Measurements from ENCODE around the gene ARF4.
"Not testable (repeated sequence)": the region's sequence is repeated elsewhere in the genome, so short reads cannot be mapped to it uniquely, and the experiment has no call there.

Gene ARF4

DNA sequence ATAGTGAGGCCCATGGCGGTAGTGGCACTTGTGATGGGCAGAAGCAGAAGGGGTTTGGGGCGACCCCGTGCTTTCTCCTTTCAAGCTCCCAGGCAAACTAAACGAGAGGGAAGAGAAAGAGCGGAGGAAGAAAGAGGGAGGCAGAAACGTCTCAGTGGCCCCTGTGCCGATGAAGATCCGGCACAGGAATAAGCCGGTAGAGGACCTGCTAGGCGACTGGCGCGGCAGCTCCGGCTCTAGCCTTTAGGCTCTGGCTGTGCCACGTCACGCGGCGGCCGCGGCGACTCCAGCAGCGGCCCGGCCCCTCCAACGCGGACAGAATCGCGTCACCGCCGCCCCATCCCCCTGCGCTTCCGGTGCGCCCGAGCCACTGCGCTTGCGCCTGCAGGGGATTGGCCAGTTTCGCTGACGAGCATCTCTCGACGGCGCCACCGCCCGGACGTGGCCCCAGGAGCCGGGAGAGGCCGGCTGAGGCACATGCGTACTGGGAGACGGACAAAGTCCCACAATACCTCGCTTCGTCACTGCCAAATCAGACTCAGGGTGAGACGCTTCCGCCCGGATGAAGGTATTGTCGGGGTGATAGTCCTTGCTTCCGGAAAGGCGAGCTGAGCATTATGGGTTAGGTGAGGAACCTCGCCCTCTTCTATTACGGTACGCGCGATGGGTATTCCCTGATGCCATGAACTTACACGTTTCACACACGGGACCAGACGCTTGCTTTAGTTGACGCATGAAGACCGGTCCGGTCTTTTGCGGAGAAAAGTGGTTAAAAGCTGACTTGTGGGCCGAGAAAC is at the start of gene ARF4:
Gene ARF4 (minus strand): TSS at position 218 of the 797 bp plus-strand sequence. CDS start 204 bp downstream, at position 14.
- peak; percentile 94 to 95 for DNase-seq

GRCh38 chr3:57646723-57647122 is 49.6 kb upstream of the ARF4 start:
- DNase-seq, result peak in 1 of 2 experiments; percentile 5

- DNase-seq, result no peak
Measured at GRCh38 chr3:57644740-57645139, 47.6 kb upstream of the ARF4 start.

- DNase-seq, result no peak
Measured at GRCh38 chr3:57637391-57637790, 40.2 kb upstream of the ARF4 start.

DNA sequence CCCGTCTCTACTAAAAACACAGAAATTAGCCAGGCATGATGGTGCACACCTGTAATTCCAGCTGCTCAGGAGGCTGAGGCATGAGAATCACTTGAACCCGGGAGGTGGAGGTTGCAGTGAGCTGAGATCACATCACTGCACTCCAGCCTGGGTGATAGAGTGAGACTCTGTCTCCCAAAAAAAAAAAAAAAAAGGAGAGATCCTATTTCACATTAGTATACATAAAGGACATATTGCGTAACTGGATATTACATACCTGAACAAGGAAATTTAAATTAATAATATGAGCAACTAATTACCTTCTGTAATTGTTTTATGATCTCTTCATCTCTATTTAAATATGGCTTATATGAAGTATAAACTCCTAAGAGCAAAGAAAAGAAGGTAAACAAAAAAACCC is 37.1 kb upstream of the ARF4 start:
- DNase-seq, result not testable (repeated sequence)

GRCh38 chr3:57627976-57628375 is 30.8 kb upstream of the ARF4 start:
- DNase-seq, result no peak

- DNase-seq, result no peak
Measured at GRCh38 chr3:57624801-57625200, 27.7 kb upstream of the ARF4 start.

GRCh38 chr3:57622362-57622761 is 25.2 kb upstream of the ARF4 start:
- no peak for DNase-seq

DNA sequence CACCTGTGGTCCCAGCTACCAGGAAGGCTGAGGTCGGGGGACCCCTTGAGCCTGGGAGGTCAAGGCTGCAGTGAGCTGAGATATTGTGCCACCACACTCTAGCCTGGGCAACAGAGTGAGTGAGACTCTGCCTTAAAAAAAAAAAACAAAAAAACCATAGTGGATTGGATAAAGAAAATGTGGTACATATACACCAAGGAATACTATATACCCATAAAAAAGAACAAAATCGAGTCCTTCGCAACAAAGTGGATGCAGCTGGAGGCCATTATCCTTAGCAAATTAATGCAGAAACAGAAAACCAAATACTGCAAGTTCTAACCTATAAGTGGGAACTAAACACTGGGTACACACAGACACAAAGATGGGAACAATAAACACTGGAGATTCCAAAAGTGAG is 20.6 kb upstream of the ARF4 start:
- no peak for DNase-seq

- no peak for DNase-seq
Measured at GRCh38 chr3:57616233-57616632, 19.1 kb upstream of the ARF4 start.

DNA sequence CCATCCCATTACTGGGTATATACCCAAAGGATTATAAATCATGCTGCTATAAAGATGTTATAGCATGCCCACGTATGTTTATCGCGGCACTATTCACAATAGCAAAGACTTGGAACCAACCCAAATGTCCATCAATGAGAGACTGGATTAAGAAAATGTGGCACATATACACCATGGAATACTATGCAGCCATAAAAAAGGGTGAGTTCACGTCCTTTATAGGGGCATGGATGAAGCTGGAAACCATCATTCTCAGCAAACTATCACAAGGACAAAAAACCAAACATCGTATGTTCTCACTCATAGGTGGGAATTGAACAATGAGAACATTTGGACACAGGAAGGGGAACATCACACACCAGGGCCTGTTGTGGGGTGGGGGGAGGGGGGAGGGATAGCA is 14.7 kb upstream of the ARF4 start:
- not testable (repeated sequence) for DNase-seq

DNA sequence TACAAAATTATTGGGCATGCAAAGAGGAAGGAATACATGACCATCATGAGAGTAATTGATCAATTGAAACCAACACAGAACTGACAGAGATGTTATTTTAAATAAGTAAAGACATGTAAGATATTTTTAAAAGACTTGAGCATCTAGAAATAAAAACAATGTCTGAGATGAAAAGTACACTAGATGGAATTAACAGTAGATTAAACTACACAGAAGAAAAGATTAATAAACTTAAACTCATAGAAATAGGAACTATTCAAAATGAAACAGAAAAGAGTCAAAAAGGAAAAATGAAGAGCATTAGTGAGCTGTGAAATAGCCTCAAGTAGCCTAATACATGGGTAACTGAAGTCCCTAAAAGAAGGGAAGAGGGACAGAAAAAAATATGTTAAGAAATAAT is 8.5 kb upstream of the ARF4 start:
- DNase-seq, result no peak

DNA sequence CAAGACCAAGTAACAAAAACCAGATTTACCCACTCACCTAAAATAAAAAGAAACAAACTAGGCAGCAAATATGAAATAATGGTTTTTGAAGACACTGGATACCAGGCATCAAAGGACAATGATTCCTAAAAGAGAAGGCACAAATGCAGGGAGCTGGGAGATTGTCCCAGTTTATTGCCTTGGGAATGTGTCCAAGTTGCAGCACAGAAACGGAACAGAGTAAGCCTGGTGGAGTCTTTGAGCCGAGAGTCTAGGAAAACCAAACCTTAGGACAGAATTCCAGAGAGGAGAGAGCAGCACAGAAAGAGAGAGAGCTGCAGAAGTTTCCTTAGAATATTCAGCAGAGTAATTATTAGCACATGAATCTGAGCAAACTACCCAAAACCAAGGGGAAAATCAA is 7.8 kb upstream of the ARF4 start:
- DNase-seq, result no peak

- no peak for DNase-seq
Measured at GRCh38 chr3:57600195-57600594, 3.1 kb upstream of the ARF4 start.

DNA sequence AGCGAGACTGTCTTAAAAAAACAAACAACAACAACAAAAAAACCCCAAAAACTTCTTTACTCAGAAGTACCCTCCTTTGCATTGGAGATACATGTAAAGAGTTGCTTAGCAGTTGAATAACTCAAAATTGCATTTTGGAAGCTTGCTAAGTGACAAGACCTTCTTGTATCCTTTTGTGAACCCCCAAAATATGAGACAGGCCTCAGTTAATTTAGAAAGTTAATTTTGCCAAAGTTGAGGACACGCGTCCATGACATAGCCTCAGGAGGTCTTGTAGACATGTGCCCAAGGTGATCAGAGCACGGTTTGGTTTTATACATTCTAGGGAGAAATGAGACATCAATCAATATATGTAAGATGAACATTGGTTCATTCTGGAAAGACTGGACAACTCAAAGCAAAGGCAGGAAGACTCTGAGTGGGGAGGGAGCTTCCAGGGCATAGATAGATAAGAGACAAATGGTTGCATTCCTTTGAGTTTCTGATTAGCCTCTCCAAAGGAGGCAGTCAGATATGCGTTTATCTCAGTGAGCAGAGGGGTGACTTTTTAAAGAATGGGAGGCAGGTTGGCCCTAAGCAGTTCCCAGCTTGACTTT is 1.7 kb upstream of the ARF4 start:
- DNase-seq, result no peak

- DNase-seq, result peak; percentile 62 to 70
Measured at GRCh38 chr3:57596495-57597126, 533 bp downstream of the ARF4 start.

GRCh38 chr3:57594576-57594975 is 2.6 kb downstream of the ARF4 start:
- no peak for DNase-seq

GRCh38 chr3:57594144-57594543 is 3.0 kb downstream of the ARF4 start:
- no peak for DNase-seq

- no peak for DNase-seq
Measured at GRCh38 chr3:57592306-57592705, 4.8 kb downstream of the ARF4 start.

DNA sequence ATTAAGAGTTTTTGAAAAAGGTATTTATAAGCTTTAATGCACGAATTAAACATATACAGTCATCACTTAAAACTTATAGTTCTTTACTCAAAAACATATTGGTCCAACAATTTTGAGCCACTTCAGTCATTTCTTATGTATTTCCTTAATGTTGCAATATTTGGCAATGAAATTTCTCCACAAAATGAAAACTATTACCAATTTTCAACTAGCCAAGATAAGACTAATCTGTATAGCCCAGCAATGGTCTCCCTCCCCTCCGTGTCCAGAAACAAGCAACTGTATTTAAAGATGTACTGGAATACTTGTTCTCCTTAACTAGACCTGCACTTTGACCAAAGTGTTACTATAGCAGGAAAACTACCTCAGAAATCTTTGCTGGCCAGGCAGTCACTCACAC is 9.2 kb downstream of the ARF4 start:
- DNase-seq, result no peak

GRCh38 chr3:57586778-57587177 is 10.4 kb downstream of the ARF4 start:
- DNase-seq, result no peak

DNA sequence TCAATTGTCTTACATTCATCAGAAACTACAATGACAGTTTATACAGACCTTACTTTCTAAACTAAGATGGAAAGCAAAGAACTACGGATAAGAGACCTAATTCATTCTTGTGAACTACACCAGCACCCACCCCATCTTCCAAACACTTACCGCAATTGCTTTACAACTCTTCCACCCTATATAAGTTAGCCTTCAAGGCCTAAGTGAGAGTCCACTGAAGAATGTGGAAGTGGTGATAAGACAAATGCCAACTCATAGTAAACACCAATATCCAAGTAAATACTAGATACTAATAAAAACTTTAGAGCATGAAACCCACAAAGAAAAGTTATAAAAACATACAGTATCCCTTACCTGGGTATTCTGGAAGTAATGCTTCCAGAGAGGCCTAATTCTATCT is 13.6 kb downstream of the ARF4 start:
- no peak for DNase-seq

- DNase-seq, result peak in 1 of 2 experiments; percentile 24
Measured at GRCh38 chr3:57582474-57583168, 14.5 kb downstream of the ARF4 start.

DNA sequence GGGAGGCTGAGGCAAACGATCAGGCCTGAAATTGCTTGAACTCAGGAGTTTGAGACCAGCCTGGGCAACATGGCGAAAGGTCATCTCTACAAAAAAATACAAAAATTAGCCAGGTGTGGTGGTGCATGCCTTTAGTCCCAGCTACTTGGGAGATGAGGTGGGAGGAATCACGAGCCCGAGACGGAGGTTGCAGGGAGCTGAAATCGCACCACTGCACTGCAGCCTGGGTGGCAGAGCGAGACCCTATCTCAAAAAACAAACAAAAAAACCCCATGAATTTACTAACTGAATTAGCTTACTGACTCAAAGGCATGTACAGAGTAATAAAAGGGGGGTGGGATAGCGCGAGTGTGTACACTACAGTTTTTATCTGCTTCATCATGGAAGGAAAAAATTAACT is 19.3 kb downstream of the ARF4 start:
- no peak for DNase-seq
